ENCODE results near the gene OMD.

DNA sequence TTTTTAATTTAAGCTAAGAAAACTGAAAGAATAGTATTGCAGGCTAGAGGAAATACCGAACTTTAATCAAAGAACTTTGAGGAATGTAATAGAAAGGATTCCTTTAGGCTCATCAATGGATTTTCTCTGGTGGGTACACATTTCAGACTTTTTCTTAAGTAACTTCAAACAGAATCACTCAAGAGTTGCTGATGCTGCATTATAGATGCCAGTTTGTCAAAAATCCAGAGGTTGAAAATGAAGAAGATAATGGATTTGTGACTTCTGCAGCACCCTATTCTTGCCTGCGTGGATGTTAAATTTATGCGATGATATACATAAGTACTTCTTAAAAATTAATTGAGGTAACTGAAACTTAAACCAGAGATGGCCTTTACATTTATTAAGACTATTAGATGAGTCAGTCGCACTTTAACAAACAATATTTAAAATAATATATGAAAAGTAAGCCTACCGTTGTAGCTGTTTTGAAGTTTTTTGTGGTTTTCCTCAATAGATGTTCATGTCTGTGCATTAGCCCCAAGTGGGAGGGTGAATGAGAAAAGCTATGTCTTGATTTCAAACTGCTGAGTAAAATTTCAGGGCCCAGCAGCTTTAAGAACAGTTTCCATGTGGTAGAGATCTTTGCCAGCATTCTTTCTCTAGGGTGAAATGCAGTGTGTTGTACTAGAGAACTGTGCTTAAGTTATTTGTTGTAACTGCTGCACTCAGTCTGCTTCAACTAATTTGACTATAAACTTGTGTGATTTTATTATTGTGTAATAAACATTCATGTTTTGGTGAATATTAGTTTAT is 20.0 kb downstream of the OMD start, which contains the start of gene OGN:
- TF ChIP-seq CTCF (IDR thresholded peaks at IDR 0.05) (no peak), POLR2A (IDR thresholded peaks at IDR 0.05) (no peak)
